Activated CD8-positive, alpha-beta memory T cell treated with anti-CD3 and anti-CD28 coated beads, Interleukin-2, amount 50 U/mL, for 24 hours (primary cell): ENCODE results near the gene LGI2.

Experiments used
- DNase-seq: peaks from one replicate; pipeline ENCODE4 v3.0.0-alpha.2; 2020; ENCODE audit errors: extremely low read depth

The LGI2 gene

GRCh38 chr4:24966076-24966475 lies 64.7 kb downstream of the LGI2 start:
- no peak for DNase-seq

- DNase-seq, result no peak
Measured at GRCh38 chr4:24965627-24966026, 65.1 kb downstream of the LGI2 start.

GRCh38 chr4:24963277-24963676 lies 67.5 kb downstream of the LGI2 start:
- DNase-seq, result no peak

GRCh38 chr4:24957886-24958285 lies 72.9 kb downstream of the LGI2 start:
- no peak for DNase-seq

GRCh38 chr4:24956763-24957162 lies 74.0 kb downstream of the LGI2 start:
- DNase-seq, result no peak

- DNase-seq, result no peak
Measured at GRCh38 chr4:24956091-24956490, 74.7 kb downstream of the LGI2 start.

- DNase-seq, result no peak
Measured at GRCh38 chr4:24952667-24953066, 78.1 kb downstream of the LGI2 start.

- DNase-seq, result no peak
Measured at GRCh38 chr4:24949970-24950369, 80.8 kb downstream of the LGI2 start.
